HG02884 (cell line): Measurements from ENCODE around the gene FRMD4A.
"Not testable (repeated sequence)": the region's sequence is repeated elsewhere in the genome, so short reads cannot be mapped to it uniquely, and the experiment has no call there.

Experiments used
- ATAC-seq: cut with Tn5 transposase; IDR thresholded peaks from one replicate; pipeline ENCODE4 v1.9.1; 2021; ENCODE audit warnings: mild to moderate bottlenecking, moderate library complexity; ENCODE audit not compliant: unreplicated experiment

Gene FRMD4A

GRCh38 chr10:14158575-14158974 lies 172.1 kb downstream of the FRMD4A start:
- ATAC-seq, result no peak

- no peak for ATAC-seq
Observed at GRCh38 chr10:14156104-14156503, 174.6 kb downstream of the FRMD4A start.

GRCh38 chr10:14153570-14154055 lies 177.1 kb downstream of the FRMD4A start:
- no peak for ATAC-seq

- ATAC-seq, result no peak
Observed at GRCh38 chr10:14151571-14151970, 179.2 kb downstream of the FRMD4A start.

DNA sequence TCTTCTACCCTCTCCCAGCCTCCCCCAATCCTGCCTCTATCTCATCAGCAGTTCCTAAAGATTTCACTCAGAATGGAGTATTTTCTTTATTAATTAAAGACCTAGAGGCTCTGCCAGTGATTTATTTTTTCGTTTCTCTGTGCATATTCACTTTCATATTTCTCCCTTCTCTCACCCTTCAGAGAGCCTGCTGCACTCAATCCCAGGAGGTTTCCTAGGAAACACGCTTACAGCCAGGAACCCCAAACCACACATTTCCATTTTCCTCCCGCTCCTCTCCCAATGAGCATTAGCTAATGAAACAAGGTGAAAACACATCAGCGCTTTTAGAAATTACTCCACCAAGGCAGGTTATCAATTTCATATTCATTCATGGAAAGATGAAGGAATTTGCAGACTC lies 180.2 kb downstream of the FRMD4A start:
- ATAC-seq, result no peak

GRCh38 chr10:14146501-14146900 lies 184.2 kb downstream of the FRMD4A start:
- ATAC-seq, result no peak

DNA sequence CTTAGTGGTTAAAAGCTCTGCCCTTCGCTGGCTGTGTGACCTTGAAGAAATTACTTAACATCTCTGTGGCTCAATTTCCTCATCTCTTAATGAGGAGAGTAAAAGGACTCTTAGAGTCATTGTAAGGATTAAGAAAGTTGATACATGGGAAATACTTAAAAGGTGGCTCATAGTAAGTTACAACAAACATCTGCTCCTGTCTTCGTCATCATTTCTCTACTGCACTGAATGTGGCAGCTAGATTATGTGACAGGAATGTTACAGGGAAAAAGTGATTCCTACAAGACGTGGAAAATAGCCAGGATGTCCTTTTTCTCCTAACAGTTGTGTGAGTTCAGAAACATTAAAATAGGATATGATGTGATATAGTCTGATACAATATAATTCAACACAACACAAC lies 184.7 kb downstream of the FRMD4A start:
- ATAC-seq, result no peak

GRCh38 chr10:14144451-14144850 lies 186.3 kb downstream of the FRMD4A start:
- ATAC-seq, result no peak

DNA sequence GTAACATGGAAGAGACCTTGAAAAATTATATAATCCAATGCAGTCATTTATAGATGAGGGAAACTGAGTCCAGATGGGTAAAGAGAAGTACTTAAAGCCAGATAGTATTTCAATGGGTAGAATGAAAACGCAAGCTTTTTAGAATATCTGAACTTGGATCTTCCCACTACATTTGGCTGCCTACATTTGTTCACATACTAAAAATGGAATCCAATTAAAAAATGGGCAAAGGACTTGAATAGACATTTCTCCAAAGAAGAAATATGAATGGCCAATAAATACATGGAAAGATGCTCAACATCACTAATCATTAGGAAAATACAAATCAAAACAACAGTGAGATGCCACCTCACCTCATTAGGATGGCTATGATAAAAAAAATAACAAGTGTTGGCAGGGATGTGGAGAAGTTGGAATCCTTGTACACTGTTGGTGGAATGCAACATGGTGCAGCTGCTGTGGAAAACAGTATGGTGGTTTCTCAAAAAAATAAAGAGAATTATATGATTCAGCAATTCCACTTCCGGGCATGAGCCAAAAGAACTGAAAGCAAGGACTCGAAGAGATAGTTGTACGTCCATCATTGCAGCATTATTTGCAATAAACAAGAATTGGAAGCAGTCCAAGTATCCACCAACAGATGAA lies 188.0 kb downstream of the FRMD4A start:
- ATAC-seq, result no peak

DNA sequence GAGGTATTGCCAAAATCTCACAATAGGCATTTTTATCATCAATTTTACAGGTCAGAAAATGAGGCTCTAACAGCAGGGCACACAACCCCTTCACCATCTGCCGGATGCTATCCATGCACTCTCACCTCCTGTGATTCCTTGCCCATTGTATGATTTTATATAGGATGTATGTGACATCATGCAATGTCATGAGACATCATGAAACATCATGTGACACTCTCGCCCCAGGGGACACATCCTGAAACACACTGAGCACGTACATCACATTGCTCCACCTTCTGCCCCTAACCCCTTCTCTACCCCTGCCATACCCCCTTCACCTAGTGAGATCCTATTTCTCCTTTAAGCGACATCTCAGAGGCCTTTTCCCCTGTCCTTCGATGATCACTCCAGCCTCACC lies 189.4 kb downstream of the FRMD4A start:
- no peak for ATAC-seq

DNA sequence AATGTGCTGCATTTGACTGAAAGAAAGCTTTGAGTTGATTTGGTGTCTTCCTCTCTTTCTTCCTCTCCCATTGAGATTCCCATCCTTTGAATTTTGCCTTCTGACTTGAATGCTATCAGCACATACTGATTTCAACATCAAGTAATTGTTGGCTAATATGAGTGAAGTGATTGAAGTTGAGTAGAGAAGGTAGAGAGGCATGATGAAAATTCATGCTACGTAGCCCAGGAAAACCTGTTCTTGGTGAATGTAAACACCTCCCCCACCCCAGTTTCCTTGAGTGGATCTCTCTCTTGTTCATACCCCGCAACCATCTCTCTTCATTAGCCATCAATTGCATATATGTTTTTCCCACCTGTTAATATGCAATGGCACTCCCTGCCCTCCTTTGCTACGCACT lies 193.3 kb downstream of the FRMD4A start:
- no peak for ATAC-seq

GRCh38 chr10:14135196-14135595 lies 195.5 kb downstream of the FRMD4A start:
- ATAC-seq, result not testable (repeated sequence)

DNA sequence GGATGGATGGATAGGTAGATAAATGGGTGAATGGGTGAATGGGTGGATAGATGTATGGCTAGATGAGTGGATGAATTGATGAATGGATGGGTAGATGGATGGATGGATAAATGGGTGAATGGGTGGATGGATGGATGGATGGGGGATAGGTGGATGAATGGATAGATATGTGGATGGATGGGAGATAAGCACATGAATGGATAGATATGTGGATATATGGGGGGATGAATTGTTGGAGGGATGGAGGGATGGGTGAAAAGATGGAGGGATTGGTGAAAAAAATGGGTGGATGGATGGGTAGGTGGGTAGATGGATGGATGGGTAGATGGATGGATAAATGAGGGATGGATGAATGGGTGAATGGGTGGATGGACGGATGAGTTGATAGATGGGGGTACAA lies 196.4 kb downstream of the FRMD4A start:
- ATAC-seq, result no peak

- no peak for ATAC-seq
Observed at GRCh38 chr10:14131261-14131960, 199.3 kb downstream of the FRMD4A start.

DNA sequence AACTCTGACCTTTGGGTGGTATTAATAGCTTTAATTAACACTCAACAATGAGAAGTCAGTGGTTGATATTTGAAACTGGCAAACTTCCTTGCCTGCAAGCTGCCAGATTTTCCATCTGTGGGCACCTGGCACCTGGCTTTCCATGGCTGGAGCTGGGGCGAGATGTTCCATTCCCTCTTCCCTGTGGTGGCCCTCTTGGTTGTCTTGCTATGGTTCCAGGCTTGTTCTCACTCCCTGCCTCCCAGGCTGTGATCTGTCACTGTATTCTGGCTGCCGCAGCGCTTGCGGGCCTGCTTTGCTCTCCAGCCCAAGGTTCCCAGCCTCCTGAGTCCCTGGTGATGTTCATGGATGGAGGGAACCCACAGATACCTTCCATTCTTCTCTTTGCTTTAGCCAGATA lies 201.0 kb downstream of the FRMD4A start:
- ATAC-seq, result no peak

DNA sequence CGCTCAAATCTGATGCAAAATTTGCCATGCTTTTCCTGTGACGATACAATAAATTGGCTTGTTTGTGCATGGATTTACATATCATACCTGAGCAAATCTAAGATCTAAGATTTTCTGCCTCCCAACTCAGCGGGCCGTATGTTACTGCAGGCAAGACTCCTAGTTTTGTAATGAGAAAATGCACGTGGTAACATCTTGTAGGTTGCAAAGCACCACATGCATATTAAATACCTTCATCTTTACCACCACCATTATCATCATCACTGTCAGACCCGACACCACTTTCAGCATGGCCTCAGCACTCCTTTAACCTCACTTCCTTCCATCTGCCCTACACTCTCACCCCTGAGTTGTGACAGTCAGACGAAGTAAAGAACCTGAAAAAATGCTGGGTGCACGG lies 202.2 kb downstream of the FRMD4A start:
- no peak for ATAC-seq

GRCh38 chr10:14126697-14127440 lies 203.9 kb downstream of the FRMD4A start:
- ATAC-seq, result no peak

DNA sequence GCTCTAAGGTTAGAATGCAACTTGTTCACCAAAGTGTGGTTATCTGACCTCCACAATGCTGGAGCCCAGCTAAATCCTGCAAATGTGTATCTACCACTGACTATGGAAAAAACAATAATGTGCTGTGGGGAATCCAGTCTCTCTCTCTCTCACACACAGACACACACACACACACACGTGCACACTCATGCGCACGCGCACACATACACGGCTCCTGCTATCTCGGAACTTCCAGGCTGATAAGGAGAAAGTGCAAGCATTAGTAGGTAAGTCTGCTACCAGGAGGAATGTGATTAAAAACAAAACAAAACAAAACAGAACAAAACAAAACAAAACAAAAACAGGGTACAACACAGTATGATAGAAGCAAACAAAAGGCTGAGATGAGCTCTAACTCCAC lies 205.2 kb downstream of the FRMD4A start:
- ATAC-seq, result no peak

GRCh38 chr10:14124941-14125340 lies 205.8 kb downstream of the FRMD4A start:
- no peak for ATAC-seq

- no peak for ATAC-seq
Observed at GRCh38 chr10:14123139-14123538, 207.6 kb downstream of the FRMD4A start.

DNA sequence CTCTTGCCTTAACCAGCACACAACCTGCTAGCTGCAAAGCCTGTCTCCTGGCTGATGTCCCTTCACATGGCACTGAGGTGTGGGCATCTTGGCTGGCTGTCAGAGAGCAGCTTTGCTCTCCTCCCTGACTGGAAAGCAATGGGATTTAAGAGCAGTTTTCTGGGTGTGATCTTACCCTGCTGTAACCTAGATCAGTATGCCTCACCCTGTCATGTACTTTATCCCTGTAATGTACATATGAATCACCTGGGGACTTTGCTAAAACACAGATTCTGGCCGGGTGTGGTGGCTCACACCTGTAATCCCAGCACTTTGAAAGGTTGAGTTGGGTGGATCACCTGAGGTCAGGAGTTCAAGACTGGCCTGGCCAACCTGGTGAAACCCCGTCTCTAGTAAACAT lies 209.9 kb downstream of the FRMD4A start:
- no peak for ATAC-seq

GRCh38 chr10:14118953-14119352 lies 211.8 kb downstream of the FRMD4A start:
- ATAC-seq, result no peak
